Body of pancreas (tissue), 4 donors: ENCODE data around the gene CCDC138. TPM values are rescaled to one million over a fixed set of nuclear protein-coding genes. Genes with fewer than 3 reads are reported as not detected.
A peak's percentile ranks its signal among the peaks of the same experiment; 100 is the strongest.

Experiments used
- ATAC-seq: fragments of 150-250 bp; one replicate; pipeline ENCODE4 v1.9.1; 2016
- DNase-seq, 4 donors: peaks; one replicate each; pipeline ENCODE4 v3.0.0-alpha.2; 2019
- H3K27ac ChIP-seq, 4 donors: fragments of 200-600 bp; sonication (generic); 1 replicate in 3 of 4; 2 replicates in 1 of 4; pipeline versions ENCODE4 v1.5.1 to v1.6.1; 2016 to 2019; ENCODE audit warnings: mild to moderate bottlenecking in 1 of 4, mixed read lengths in 1 of 4, moderate library complexity in 1 of 4
- H3K27me3 ChIP-seq, 2 donors: fragments of 200-600 bp; sonication (generic); one replicate each; pipeline ENCODE4 v1.6.0; 2016; ENCODE audit warnings: mild to moderate bottlenecking in 1 of 2
- H3K36me3 ChIP-seq, 2 donors: fragments of 200-600 bp; sonication (generic); replicated peaks in 1 of 2; 2 replicates each; pipeline ENCODE4 v1.5.1; 2016; ENCODE audit warnings: low read depth in 2 of 2; ENCODE audit not compliant: insufficient read depth in 1 of 2
- H3K4me1 ChIP-seq: fragments of 200-600 bp; sonication (generic); one replicate; pipeline ENCODE4 v1.6.0; 2016
- H3K4me3 ChIP-seq, 2 donors: fragments of 200-600 bp; sonication (generic); 1 replicate in 1 of 2; 2 replicates in 1 of 2; pipeline ENCODE4 v1.5.1; 2016 to 2019
- H3K9me3 ChIP-seq, 3 donors: fragments of 200-600 bp; sonication (generic); 1 replicate in 2 of 3; 2 replicates in 1 of 3; pipeline ENCODE4 v1.5.1; 2016
- CTCF ChIP-seq, 7 experiments: fragments of 450-650 bp in 4 of 7; fragments of 200-600 bp in 3 of 7; sonication (generic) in 3 of 7; IDR thresholded peaks; one replicate each; pipeline ENCODE4 v1.5.1; 2016 to 2019; ENCODE audit warnings: antibody characterized with exemption in 7 of 7
- POLR2A ChIP-seq, 3 donors: fragments of 450-650 bp; IDR thresholded peaks; one replicate each; pipeline ENCODE4 v1.6.1; 2016; ENCODE audit warnings: antibody characterized with exemption in 3 of 3, mild to moderate bottlenecking in 2 of 3
- WGBS, 2 donors: methylation state at CpG; one replicate each; pipeline ENCODE4 v1.1.5; 2017; 5-methylcytosine and 5-hydroxymethylcytosine counted together
- intact Hi-C: fragments of 100-400 bp; cut with DNase I; formaldehyde crosslinking; loops from one replicate; pipeline ENCODE4 v1.15.1; 2023
- total RNA-seq, 2 donors: library from RNA; depleted of rRNA; stranded (reverse); fragments of >200 nt; gene quantifications; one replicate each; pipeline ENCODE4 v1.1.0, GENCODE V29; 2016

Gene CCDC138
- total RNA-seq, 2 donors from 2014 or later = 3.1 to 9.6 TPM

DNA sequence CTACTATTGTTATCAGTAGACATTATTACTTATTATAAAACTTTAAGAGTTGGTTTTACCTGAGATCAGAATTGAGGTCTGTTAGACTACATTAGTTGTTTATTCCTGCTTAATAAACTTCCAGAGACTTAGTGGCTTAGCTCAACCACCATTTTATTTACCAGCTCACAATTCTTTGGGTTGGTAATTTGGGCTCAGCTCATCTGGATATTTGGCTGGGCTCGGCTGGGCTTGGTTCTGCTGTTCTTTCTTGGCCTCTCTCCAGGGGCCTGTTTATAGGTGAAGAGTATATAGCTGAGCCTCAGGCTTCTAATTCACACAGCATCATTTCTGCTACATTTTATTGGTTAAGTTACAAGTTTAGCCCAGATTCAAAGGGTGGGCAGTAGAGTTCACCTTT, 67.9 kb downstream of the CCDC138 start:
- Histone ChIP-seq H3K27ac (no peak overlapping the region), H3K27me3 (no peaks in the 10 kb centered on the region), H3K9me3 (no peaks in the 10 kb centered on the region), H3K36me3 (no peaks in the 10 kb centered on the region), H3K4me3 (no peak overlapping the region), H3K4me1 (no peaks in the 10 kb centered on the region)
- intact Hi-C loops = no loop called here
- DNase-seq (no peak), ATAC-seq (no peak)
- WGBS, 2 donors = 81 to 85% methylated on average over 1 of the region's 1 CpG
- TF ChIP-seq CTCF (IDR thresholded peaks at IDR 0.05) (no peak), POLR2A (IDR thresholded peaks at IDR 0.05) (no peak)

DNA sequence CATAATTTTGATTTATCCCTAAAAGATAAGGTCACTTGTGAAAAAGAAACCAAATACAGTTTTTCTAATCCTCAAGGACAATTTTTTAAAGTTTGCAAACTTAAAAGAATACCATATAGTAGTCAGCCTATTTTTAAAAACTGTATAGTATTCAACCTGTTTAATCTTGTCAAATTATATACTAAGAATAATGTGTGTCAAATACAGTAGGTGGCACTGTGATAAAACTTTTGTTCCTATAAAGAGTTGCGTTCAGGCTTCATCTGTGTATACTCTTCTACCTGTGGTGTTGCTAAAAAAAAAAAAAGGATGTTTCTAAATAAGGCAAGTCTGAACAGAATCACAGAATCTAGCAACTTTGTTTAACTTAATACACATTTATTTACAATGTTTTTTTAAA, 68.6 kb downstream of the CCDC138 start:
- H3K36me3 ChIP-seq = no peaks in the 10 kb centered on the region
- H3K4me3 ChIP-seq = no peak overlapping the region
- H3K27me3 ChIP-seq = no peaks in the 10 kb centered on the region
- DNase-seq (no peak), ATAC-seq (no peak)
- TF ChIP-seq POLR2A (IDR thresholded peaks at IDR 0.05) = no peak
- TF ChIP-seq CTCF (IDR thresholded peaks at IDR 0.05) = peak in 4 of 7 experiments; percentile 11 to 23 (median 14)
- no peaks in the 10 kb centered on the region for H3K4me1 ChIP-seq
- H3K27ac ChIP-seq = no peak overlapping the region
- no peaks in the 10 kb centered on the region for H3K9me3 ChIP-seq
- intact Hi-C loops = no loop called here
- 46 to 55% methylated on average over 1 of the region's 1 CpG for WGBS, 2 donors

DNA sequence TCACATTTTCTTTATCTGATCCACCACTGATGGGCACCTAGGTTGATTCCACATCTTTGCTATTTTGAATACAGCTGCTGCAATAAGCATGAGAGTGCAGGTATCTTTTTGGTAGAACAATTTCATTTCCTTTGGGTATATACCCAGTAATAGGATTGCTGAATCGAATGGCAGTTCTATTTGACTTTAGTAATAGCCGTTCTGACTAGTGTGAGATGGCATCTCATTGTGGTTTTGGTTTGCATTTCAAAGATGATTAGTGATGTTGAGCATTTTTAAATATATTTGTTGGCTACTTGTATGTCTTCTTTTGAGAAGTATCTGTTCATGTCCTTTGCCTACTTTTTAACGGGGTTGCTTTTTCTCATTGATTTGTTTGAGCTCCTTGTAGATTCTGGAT, 72.3 kb downstream of the CCDC138 start:
- TF ChIP-seq CTCF (IDR thresholded peaks at IDR 0.05) (no peak), POLR2A (IDR thresholded peaks at IDR 0.05) (no peak)
- DNase-seq (no peak), ATAC-seq (no peak)
- intact Hi-C loops = no loop called here
- 92 to 94% methylated on average over 3 of the region's 3 CpGs for WGBS, 2 donors
- no peak overlapping the region for H3K4me3 ChIP-seq
- H3K27me3 ChIP-seq = no peaks in the 10 kb centered on the region
- H3K9me3 ChIP-seq = no peaks in the 10 kb centered on the region
- H3K4me1 ChIP-seq = no peaks in the 10 kb centered on the region
- no peak overlapping the region for H3K27ac ChIP-seq
- H3K36me3 ChIP-seq = no peaks in the 10 kb centered on the region

- DNase-seq (no peak), ATAC-seq (no peak)
- H3K27ac ChIP-seq = no peak overlapping the region
- TF ChIP-seq POLR2A (IDR thresholded peaks at IDR 0.05) (no peak), CTCF (IDR thresholded peaks at IDR 0.05) (no peak)
- H3K36me3 ChIP-seq = no peaks in the 10 kb centered on the region
- H3K27me3 ChIP-seq = no peaks in the 10 kb centered on the region
- H3K4me3 ChIP-seq = no peak overlapping the region
- H3K4me1 ChIP-seq = no peaks in the 10 kb centered on the region
- H3K9me3 ChIP-seq = no peaks in the 10 kb centered on the region
- intact Hi-C loops = no loop called here
Measured at GRCh38 chr2:108866041-108866440, 79.5 kb downstream of the CCDC138 start.

DNA sequence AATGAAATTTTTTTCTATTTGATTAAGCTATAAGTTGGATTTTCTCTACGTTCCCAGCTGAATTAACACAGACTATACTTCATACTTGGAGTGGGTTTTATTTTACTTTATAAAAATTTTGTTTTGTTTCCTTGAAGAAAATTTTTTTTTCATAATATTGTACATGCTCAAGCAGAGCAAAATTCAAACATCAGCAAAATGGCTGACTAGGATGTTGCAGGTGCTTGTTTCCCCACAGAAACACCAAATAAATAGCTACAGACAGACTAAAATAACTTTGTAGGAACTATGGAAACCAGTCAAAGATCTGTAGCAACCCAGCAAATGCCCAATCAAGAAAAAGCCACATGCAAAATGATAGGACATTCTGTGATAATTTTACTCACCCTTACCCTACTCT, 82.3 kb downstream of the CCDC138 start:
- TF ChIP-seq POLR2A (IDR thresholded peaks at IDR 0.05) (no peak), CTCF (IDR thresholded peaks at IDR 0.05) (no peak)
- no peak for DNase-seq
- WGBS, 2 donors = 91 to 93% methylated on average over 1 of the region's 1 CpG
- ATAC-seq = no peak
- H3K27ac ChIP-seq = no peak overlapping the region
- H3K27me3 ChIP-seq = no peaks in the 10 kb centered on the region
- no peaks in the 10 kb centered on the region for H3K36me3 ChIP-seq
- intact Hi-C loops = no loop called here
- no peak overlapping the region for H3K4me3 ChIP-seq
- H3K9me3 ChIP-seq = no peaks in the 10 kb centered on the region
- H3K4me1 ChIP-seq = no peaks in the 10 kb centered on the region
